Neural progenitor cell (in vitro differentiated cells): Measurements from ENCODE around the gene TPD52L1. TPM values are rescaled to one million over a fixed set of nuclear protein-coding genes. Genes with fewer than 3 reads are reported as not detected.

ENCODE experiments used
- DNase-seq: peaks from one replicate; pipeline ENCODE4 v3.0.0-alpha.2; 2016; ENCODE audit warnings: low spot score
- H2AFZ ChIP-seq: fragments of 200-600 bp; sonication (generic); replicated peaks from 2 replicates; pipeline ENCODE4 v1.6.1; 2016; ENCODE audit warnings: antibody characterized with exemption
- H3F3A ChIP-seq: fragments of 200-600 bp; sonication (generic); 2 replicates; pipeline ENCODE4 v1.6.1; 2016; ENCODE audit warnings: antibody characterized with exemption, low read depth
- H3K27ac ChIP-seq: fragments of 200-600 bp; sonication (generic); 2 replicates; pipeline ENCODE4 v1.5.1; 2016; ENCODE audit warnings: mild to moderate bottlenecking
- H3K27me3 ChIP-seq: fragments of 200-600 bp; sonication (generic); 2 replicates; pipeline ENCODE4 v1.6.1; 2016; ENCODE audit warnings: mild to moderate bottlenecking, moderate library complexity
- H3K36me3 ChIP-seq: fragments of 200-600 bp; sonication (generic); 2 replicates; pipeline ENCODE4 v1.5.1; 2016
- H3K4me1 ChIP-seq: fragments of 200-600 bp; sonication (generic); 2 replicates; pipeline ENCODE4 v1.6.1; 2016; ENCODE audit warnings: mixed run types
- H3K4me2 ChIP-seq: fragments of 200-600 bp; sonication (generic); 2 replicates; pipeline ENCODE4 v1.6.1; 2016
- H3K4me3 ChIP-seq: fragments of 200-600 bp; sonication (generic); 2 replicates; pipeline ENCODE4 v1.5.1; 2016
- H3K79me2 ChIP-seq: fragments of 200-600 bp; sonication (generic); 2 replicates; pipeline ENCODE4 v1.6.1; 2016; ENCODE audit warnings: low read depth
- H3K9ac ChIP-seq: fragments of 200-600 bp; sonication (generic); 2 replicates; pipeline ENCODE4 v1.6.1; 2016
- H3K9me3 ChIP-seq: fragments of 200-600 bp; sonication (generic); 2 replicates; pipeline ENCODE4 v1.5.1; 2016; ENCODE audit warnings: low read depth
- H4K20me1 ChIP-seq: fragments of 200-600 bp; sonication (generic); 2 replicates; pipeline ENCODE4 v1.6.1; 2016; ENCODE audit warnings: low read depth
- H3K27ac Mint-ChIP-seq: 3 replicates; pipeline ENCODE4 v1.8.0; 2021; ENCODE audit warnings: mixed read lengths
- H3K27me3 Mint-ChIP-seq: 2 replicates; pipeline ENCODE4 v1.8.0; 2022; ENCODE audit warnings: low read depth, mild to moderate bottlenecking, inconsistent platforms, moderate library complexity, mixed read lengths; ENCODE audit not compliant: insufficient read depth
- H3K36me3 Mint-ChIP-seq: 3 replicates; pipeline ENCODE4 v1.8.0; 2021; ENCODE audit warnings: mixed read lengths
- H3K4me1 Mint-ChIP-seq: 3 replicates; pipeline ENCODE4 v1.8.0; 2021; ENCODE audit warnings: mixed read lengths
- H3K4me3 Mint-ChIP-seq: 3 replicates; pipeline ENCODE4 v1.8.0; 2021; ENCODE audit warnings: mild to moderate bottlenecking, moderate library complexity, mixed read lengths
- H3K9me3 Mint-ChIP-seq: 3 replicates; pipeline ENCODE4 v1.8.0; 2020; ENCODE audit warnings: mixed read lengths
- CTCF ChIP-seq: fragments of 200-600 bp; sonication (generic); IDR thresholded peaks from 2 replicates; pipeline ENCODE4 v1.5.1; 2017; ENCODE audit warnings: antibody characterized with exemption, mild to moderate bottlenecking
- EZH2 ChIP-seq: fragments of 200-600 bp; sonication (generic); IDR thresholded peaks from 2 replicates; pipeline ENCODE4 v1.6.1; 2017; ENCODE audit warnings: antibody characterized with exemption, mild to moderate bottlenecking, moderate library complexity
- EZH2phosphoT487 ChIP-seq: fragments of 200-600 bp; sonication (generic); IDR thresholded peaks from 2 replicates; pipeline ENCODE4 v1.6.1; 2017; ENCODE audit warnings: antibody characterized with exemption
- total RNA-seq: library from RNA; depleted of rRNA; stranded (reverse); fragments of >200 nt; gene quantifications from 2 replicates; pipeline ENCODE4 v1.2.3, GENCODE V29; 2015; ENCODE audit warnings: low replicate concordance

The TPD52L1 gene
- total RNA-seq, 1 donor from 2014 or later = 9.5 TPM

GRCh38 chr6:125194941-125195340 is 41.4 kb downstream of the TPD52L1 start:
- H2AFZ ChIP-seq = no peak overlapping the region
- no peaks in the 10 kb centered on the region for H3K36me3 Mint-ChIP-seq
- no peak for TF ChIP-seq EZH2phosphoT487
- no peak for TF ChIP-seq EZH2
- TF ChIP-seq CTCF = no peak

GRCh38 chr6:125195526-125195925 is 42.0 kb downstream of the TPD52L1 start:
- Histone ChIP-seq H3K4me2 (no peak overlapping the region), H3K79me2 (no peaks in the 10 kb centered on the region), H4K20me1 (no peaks in the 10 kb centered on the region), H3K9me3 (no peaks in the 10 kb centered on the region), H3K4me3 (no peak overlapping the region), H2AFZ (no peak overlapping the region), H3K36me3 (no peaks in the 10 kb centered on the region), H3K27ac (no peak overlapping the region), H3F3A (no peaks in the 10 kb centered on the region), H3K27me3 (no peaks in the 10 kb centered on the region), H3K4me1 (peaks cover 15% of the 10 kb centered on the region), H3K9ac (no peak overlapping the region)
- DNase-seq = no peak
- Mint-ChIP-seq H3K27me3 (peaks cover 2% of the 10 kb centered on the region), H3K9me3 (no peaks in the 10 kb centered on the region), H3K36me3 (no peaks in the 10 kb centered on the region), H3K27ac (no peak overlapping the region), H3K4me3 (no peak overlapping the region), H3K4me1 (peaks cover 34% of the 10 kb centered on the region)
- TF ChIP-seq EZH2phosphoT487 (no peak), CTCF (no peak), EZH2 (no peak)

More at GRCh38 chr6:125194941-125195340, 41.4 kb downstream of the TPD52L1 start:
- Histone ChIP-seq H3K27me3 (no peaks in the 10 kb centered on the region), H3K4me2 (no peak overlapping the region), H3K4me1 (peaks cover 15% of the 10 kb centered on the region), H3F3A (no peaks in the 10 kb centered on the region), H3K27ac (no peak overlapping the region), H3K4me3 (no peak overlapping the region), H3K9me3 (no peaks in the 10 kb centered on the region), H3K36me3 (no peaks in the 10 kb centered on the region), H4K20me1 (no peaks in the 10 kb centered on the region), H3K9ac (no peak overlapping the region), H3K79me2 (no peaks in the 10 kb centered on the region)
- DNase-seq = no peak
- H3K4me3 Mint-ChIP-seq = no peak overlapping the region
- peaks cover 2% of the 10 kb centered on the region for H3K27me3 Mint-ChIP-seq
- no peaks in the 10 kb centered on the region for H3K9me3 Mint-ChIP-seq
- peaks cover 34% of the 10 kb centered on the region for H3K4me1 Mint-ChIP-seq
- H3K27ac Mint-ChIP-seq = no peak overlapping the region

GRCh38 chr6:125196613-125197012 is 43.0 kb downstream of the TPD52L1 start:
- Histone ChIP-seq H3K4me3 (no peak overlapping the region), H3F3A (no peaks in the 10 kb centered on the region), H3K27me3 (no peaks in the 10 kb centered on the region), H3K4me1 (peaks cover 6% of the 10 kb centered on the region), H3K27ac (no peak overlapping the region), H3K79me2 (no peaks in the 10 kb centered on the region), H4K20me1 (no peaks in the 10 kb centered on the region), H3K4me2 (no peak overlapping the region), H3K9ac (no peak overlapping the region), H3K9me3 (no peaks in the 10 kb centered on the region), H3K36me3 (no peaks in the 10 kb centered on the region), H2AFZ (no peak overlapping the region)
- no peaks in the 10 kb centered on the region for H3K36me3 Mint-ChIP-seq
- TF ChIP-seq EZH2phosphoT487 (no peak), EZH2 (no peak), CTCF (no peak)
- H3K4me3 Mint-ChIP-seq = no peak overlapping the region
- H3K27ac Mint-ChIP-seq = no peak overlapping the region
- H3K27me3 Mint-ChIP-seq = peaks cover 2% of the 10 kb centered on the region
- no peaks in the 10 kb centered on the region for H3K9me3 Mint-ChIP-seq
- DNase-seq = no peak
- H3K4me1 Mint-ChIP-seq = peaks cover 26% of the 10 kb centered on the region
